Keratinocyte (primary cell): ENCODE data around the gene RRP1. TPM values are rescaled to one million over a fixed set of nuclear protein-coding genes. Genes with fewer than 3 reads are reported as not detected.

Experiments
- DNase-seq: peaks from one replicate; pipeline ENCODE4 v3.0.0-alpha.2; 2011; ENCODE audit warnings: low read depth, missing footprints, low spot score
- FAIRE-seq: peaks from 2 replicates; lab custom pipeline; 2011; peaks lifted over from hg19 to GRCh38; lab: Jason Lieb, UNC
- H2AFZ ChIP-seq: 2 replicates; pipeline ENCODE4 v1.6.0; 2012; ENCODE audit warnings: low read length, control low read depth, inconsistent platforms; ENCODE audit not compliant: control insufficient read depth
- H3K27ac ChIP-seq: 2 replicates; pipeline ENCODE4 v1.5.1; 2011; ENCODE audit warnings: low read length; ENCODE audit not compliant: control insufficient read depth, insufficient read depth
- H3K27me3 ChIP-seq: 3 replicates; pipeline ENCODE4 v1.6.0; 2011; ENCODE audit warnings: low read length; ENCODE audit not compliant: control insufficient read depth, insufficient read depth; ENCODE audit errors: extremely low read depth
- H3K36me3 ChIP-seq, 2 experiments: 2 replicates in 1 of 2; 3 replicates in 1 of 2; pipeline ENCODE4 v1.5.1; 2011; ENCODE audit warnings: low read length in 2 of 2, mild to moderate bottlenecking in 1 of 2; ENCODE audit not compliant: control insufficient read depth in 2 of 2, insufficient read depth in 2 of 2; ENCODE audit errors: extremely low read depth in 1 of 2
- H3K4me1 ChIP-seq: 3 replicates; pipeline ENCODE4 v1.5.1; 2011; ENCODE audit warnings: low read length; ENCODE audit not compliant: control insufficient read depth, insufficient read depth; ENCODE audit errors: extremely low read depth
- H3K4me2 ChIP-seq: 3 replicates; pipeline ENCODE4 v1.6.0; 2011; ENCODE audit warnings: low read depth, low read length; ENCODE audit not compliant: control insufficient read depth, insufficient read depth; ENCODE audit errors: extremely low read depth
- H3K4me3 ChIP-seq, 3 experiments: fragments of 200-600 bp in 1 of 3; sonication (generic) in 1 of 3; 2 replicates in 2 of 3; 3 replicates in 1 of 3; pipeline ENCODE4 v1.5.1; 2011 to 2016; ENCODE audit warnings: low read length in 3 of 3, mild to moderate bottlenecking in 3 of 3, control low read depth in 2 of 3, inconsistent platforms in 1 of 3, low read depth in 1 of 3, mixed read lengths in 1 of 3, mixed run types in 1 of 3, moderate library complexity in 1 of 3; ENCODE audit not compliant: control insufficient read depth in 2 of 3, insufficient read depth in 2 of 3; ENCODE audit errors: extremely low read depth in 1 of 3
- H3K79me2 ChIP-seq: 2 replicates; pipeline ENCODE4 v1.6.0; 2012; ENCODE audit warnings: low read length; ENCODE audit not compliant: control insufficient read depth, insufficient read depth
- H3K9ac ChIP-seq: 3 replicates; pipeline ENCODE4 v1.6.0; 2011; ENCODE audit warnings: low read length; ENCODE audit not compliant: control insufficient read depth, insufficient read depth; ENCODE audit errors: extremely low read depth
- H3K9me1 ChIP-seq: 3 replicates; pipeline ENCODE4 v1.6.0; 2011; ENCODE audit warnings: low read length; ENCODE audit not compliant: control insufficient read depth, insufficient read depth; ENCODE audit errors: extremely low read depth
- H3K9me3 ChIP-seq: 2 replicates; pipeline ENCODE4 v1.5.1; 2012; ENCODE audit warnings: low read depth, low read length; ENCODE audit not compliant: control insufficient read depth
- H4K20me1 ChIP-seq: 3 replicates; pipeline ENCODE4 v1.6.0; 2011; ENCODE audit warnings: low read length; ENCODE audit not compliant: control insufficient read depth, insufficient read depth; ENCODE audit errors: extremely low read depth
- CTCF ChIP-seq, 3 experiments: IDR thresholded peaks in 1 of 3; conservative IDR thresholded peaks in 1 of 3; optimal IDR thresholded peaks in 1 of 3; 2 replicates in 2 of 3; 3 replicates in 1 of 3; pipeline versions ENCODE3 to v1.5.1; 2011; ENCODE audit warnings: low read length in 3 of 3, mild to moderate bottlenecking in 3 of 3, moderate library complexity in 2 of 3, control low read depth in 1 of 3, inconsistent platforms in 1 of 3; ENCODE audit not compliant: insufficient read depth in 2 of 3; ENCODE audit errors: extremely low read depth in 1 of 3
- EZH2 ChIP-seq: IDR thresholded peaks from one replicate; pipeline ENCODE4 v1.6.1; 2012; ENCODE audit warnings: inconsistent platforms, mild to moderate bottlenecking, low read length, moderate library complexity
- dilution Hi-C: fragments of 300-500 bp; cut with MboI; formaldehyde crosslinking; loops from one replicate; pipeline ENCODE4 v1.7.0; 2020; ENCODE audit warnings: low sequenced_read_pairs; ENCODE audit not compliant: extremely low pct_ligation_motif_present
- polyA plus RNA-seq, 5 experiments: library from polyadenylated mRNA; depleted of rRNA in 3 of 5; stranded (reverse) in 3 of 5; stranded (forward) in 1 of 5; unstranded in 1 of 5; fragments of >200 nt; gene quantifications; 1 replicate in 1 of 5; 2 replicates in 3 of 5; 3 replicates in 1 of 5; pipeline versions ENCODE4 v1.2.1 to v1.2.3, GENCODE V29; 2011 to 2012; ENCODE audit warnings: missing spikeins in 2 of 5, low read depth in 1 of 5, low replicate concordance in 1 of 5

Gene RRP1
- polyA plus RNA-seq, 1 donor (not counting 4 experiments of a cell fraction or from before 2014, with no cell fraction given), result 25.0 TPM

- no peak overlapping the region for H2AFZ ChIP-seq
Measured at GRCh38 chr21:43848771-43849170, 59.4 kb downstream of the RRP1 start.

GRCh38 chr21:43849532-43850299, 60.3 kb downstream of the RRP1 start:
- no peak overlapping the region for H2AFZ ChIP-seq
- no peaks in the 10 kb centered on the region for H3K9me3 ChIP-seq
- no peaks in the 10 kb centered on the region for H3K36me3 ChIP-seq
- H3K27me3 ChIP-seq, result peaks cover 7% of the 10 kb centered on the region
- peaks cover 4% of the 10 kb centered on the region for H4K20me1 ChIP-seq
- dilution Hi-C loops, result no loop called here
- no peak overlapping the region for H3K4me2 ChIP-seq
- no peak for DNase-seq
- no peaks in the 10 kb centered on the region for H3K9me1 ChIP-seq
- H3K27ac ChIP-seq, result no peak overlapping the region
- H3K4me3 ChIP-seq, result no peak overlapping the region
- no peaks in the 10 kb centered on the region for H3K79me2 ChIP-seq
- TF ChIP-seq CTCF (optimal IDR thresholded peaks at IDR 0.05 in 1 of 3, IDR thresholded peaks at IDR 0.05 in 1 of 3, conservative IDR thresholded peaks at IDR 0.05 in 1 of 3; ENCODE audit: extremely low read depth in 1 of 3, insufficient read depth in 2 of 3, low read length in 3 of 3), result no peak
- no peak for TF ChIP-seq EZH2
- FAIRE-seq, result no peak
- H3K4me1 ChIP-seq, result no peaks in the 10 kb centered on the region
- no peak overlapping the region for H3K9ac ChIP-seq

More at GRCh38 chr21:43848771-43849170, 59.4 kb downstream of the RRP1 start:
- H3K27me3 ChIP-seq, result peaks cover 7% of the 10 kb centered on the region
- H3K36me3 ChIP-seq, result no peaks in the 10 kb centered on the region
- TF ChIP-seq CTCF (optimal IDR thresholded peaks at IDR 0.05 in 1 of 3, IDR thresholded peaks at IDR 0.05 in 1 of 3, conservative IDR thresholded peaks at IDR 0.05 in 1 of 3; ENCODE audit: extremely low read depth in 1 of 3, insufficient read depth in 2 of 3, low read length in 3 of 3) (no peak), EZH2 (no peak)
- H3K4me1 ChIP-seq, result no peaks in the 10 kb centered on the region
- H3K4me3 ChIP-seq, result no peak overlapping the region
- no peaks in the 10 kb centered on the region for H4K20me1 ChIP-seq
- no peaks in the 10 kb centered on the region for H3K9me3 ChIP-seq
- no peaks in the 10 kb centered on the region for H3K9me1 ChIP-seq
- dilution Hi-C loops, result no loop called here
- H3K4me2 ChIP-seq, result no peak overlapping the region
- no peak overlapping the region for H3K9ac ChIP-seq
- no peak for DNase-seq
- no peaks in the 10 kb centered on the region for H3K79me2 ChIP-seq
- FAIRE-seq, result no peak
- H3K27ac ChIP-seq, result no peak overlapping the region
